Medulla oblongata (tissue), 1 donor: ENCODE results near the gene DHX9.

Experiments
- DNase-seq: peaks from one replicate; pipeline ENCODE4 v3.0.0-alpha.2; 2015; ENCODE audit errors: extremely low spot score

DHX9 gene

GRCh38 chr1:182839209-182840066, at the start of gene DHX9:
DHX9 (plus strand) TSS chr1:182839347; CDS start chr1:182842567, 3,220 bp downstream.
- peak; percentile 91 for DNase-seq

DNA sequence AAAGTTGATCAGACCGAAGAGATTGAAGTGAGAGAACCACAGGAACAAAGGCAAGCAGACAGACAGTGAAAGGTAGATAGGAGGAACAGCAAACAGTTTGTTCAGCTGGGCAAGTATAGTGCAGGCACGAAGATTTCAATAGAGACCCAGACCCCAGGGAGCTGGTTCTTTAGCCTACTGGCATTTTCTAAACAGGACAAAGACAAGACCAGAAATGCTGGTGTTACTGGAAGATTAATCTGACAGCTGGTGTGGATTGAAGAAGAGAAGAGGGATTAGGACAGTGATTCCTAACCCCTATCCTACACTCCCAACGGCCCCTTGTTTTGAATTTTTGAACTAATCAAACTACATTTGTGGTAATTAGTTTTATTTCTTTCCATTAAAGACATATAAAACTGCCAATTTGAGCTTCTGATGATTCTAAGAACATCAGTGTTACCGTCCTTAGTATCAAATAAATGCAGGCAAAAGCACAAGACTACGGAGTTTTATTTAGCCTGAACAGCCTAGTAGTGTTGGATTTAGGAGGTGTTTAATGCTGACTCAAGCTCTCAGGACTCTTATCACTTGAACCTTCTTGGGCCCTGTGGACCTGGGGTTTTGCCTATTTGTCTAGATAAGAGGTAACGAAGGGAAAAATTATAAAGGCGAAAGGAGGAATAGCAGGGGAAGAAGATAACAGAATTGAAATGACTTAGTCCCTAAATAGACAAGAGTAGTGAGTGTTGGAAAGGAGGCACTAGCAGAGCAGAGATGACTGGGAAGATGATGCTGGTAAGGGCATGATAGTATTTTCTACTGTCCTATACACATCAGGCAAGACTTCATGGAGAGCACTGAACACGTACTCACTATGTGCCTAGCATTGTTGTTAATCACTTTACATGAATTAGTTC, 47.6 kb upstream of the DHX9 start:
- DNase-seq: no peak

DNA sequence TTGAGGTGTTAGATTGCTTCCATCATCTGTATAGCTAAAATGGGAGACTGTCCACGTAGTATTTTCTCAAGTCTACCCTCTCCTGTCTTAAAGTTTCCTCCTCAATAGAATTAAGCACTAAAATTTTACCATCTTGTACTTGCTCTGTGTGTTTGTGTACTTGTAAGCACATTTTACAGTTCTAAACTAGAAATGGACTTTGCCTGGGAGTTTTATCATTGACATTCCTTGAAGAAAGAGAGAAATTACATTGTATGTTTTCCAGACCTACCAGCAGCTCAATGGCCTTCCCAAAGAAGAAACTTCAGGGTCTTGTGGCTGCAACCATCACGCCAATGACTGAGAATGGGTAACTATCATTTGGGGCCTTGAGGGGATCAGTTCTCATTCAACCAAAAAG, 45.1 kb upstream of the DHX9 start:
- no peak for DNase-seq

- DNase-seq: no peak
Measured at GRCh38 chr1:182794676-182795201, 44.4 kb upstream of the DHX9 start.

GRCh38 chr1:182795563-182796228, 43.5 kb upstream of the DHX9 start:
- peak; percentile 87 for DNase-seq

DNA sequence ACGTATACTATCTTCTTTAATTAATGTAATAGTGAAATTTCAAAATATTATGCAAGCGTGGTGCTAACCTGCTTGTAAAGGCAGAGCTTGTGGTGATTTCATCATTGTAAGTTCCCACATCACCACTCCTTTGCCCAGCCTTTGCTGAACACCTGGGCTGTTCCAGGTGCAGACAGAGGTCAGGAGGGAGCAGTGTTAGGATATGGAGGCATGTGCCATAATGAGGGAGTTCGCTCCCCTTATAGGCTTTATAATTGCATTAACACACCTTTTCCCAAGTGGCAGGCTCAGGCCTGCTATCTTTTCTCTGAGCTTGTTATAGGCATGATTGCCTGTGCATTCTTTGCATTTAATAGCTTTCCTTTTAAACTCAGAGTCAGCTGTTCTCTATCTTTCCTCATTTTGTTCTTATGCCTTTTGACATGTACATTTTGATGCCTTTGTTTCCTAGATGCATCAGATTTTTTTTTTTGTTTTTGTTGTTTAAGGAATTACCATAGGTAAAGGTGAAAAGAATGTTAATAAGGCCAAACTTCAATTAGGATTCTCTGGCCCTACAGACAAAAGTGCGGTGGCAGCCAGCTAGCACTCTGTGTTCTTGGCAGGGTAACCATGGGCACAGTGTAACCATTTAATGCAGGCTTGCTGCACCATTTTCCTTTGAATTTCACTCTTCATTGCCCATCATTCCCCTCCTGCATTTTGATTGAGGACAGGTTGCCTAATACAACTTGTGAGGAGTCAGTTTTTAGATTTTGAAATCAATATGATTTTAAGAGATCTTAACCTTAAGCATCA, 36.9 kb upstream of the DHX9 start:
- DNase-seq: peak; percentile 59

- no peak for DNase-seq
Measured at GRCh38 chr1:182803846-182804245, 35.3 kb upstream of the DHX9 start.

DNA sequence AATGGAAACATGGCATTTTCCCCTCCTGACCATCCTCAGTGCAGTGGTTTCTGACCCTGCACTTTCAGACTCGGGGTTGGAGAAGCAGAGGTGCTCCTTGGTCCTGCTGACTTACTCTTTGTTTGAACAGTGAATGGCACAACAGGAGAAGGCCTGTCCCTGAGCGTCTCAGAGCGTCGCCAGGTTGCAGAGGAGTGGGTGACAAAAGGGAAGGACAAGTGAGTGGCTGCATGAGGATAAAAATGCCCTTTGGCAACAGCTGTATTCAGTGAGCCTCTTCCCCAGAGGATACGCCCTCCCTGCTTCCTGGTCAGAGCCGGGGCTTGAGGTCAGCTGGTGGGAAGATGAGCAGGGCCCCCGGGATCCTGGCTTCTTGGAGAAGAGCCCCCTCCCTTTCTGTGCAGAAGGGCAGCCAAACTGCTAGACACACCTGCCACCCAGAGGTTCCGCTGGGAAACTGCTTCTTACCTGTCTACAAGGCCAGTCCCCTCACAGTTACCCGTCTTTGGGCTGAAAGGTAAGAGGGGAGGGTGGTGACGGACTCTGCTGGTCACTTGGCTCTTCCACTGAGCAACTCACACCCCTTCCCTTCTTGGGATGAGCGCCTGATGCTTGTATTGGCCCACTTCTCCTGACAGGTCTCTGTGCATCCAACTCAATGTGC, 33.0 kb upstream of the DHX9 start:
- DNase-seq: no peak

GRCh38 chr1:182807907-182808306, 31.2 kb upstream of the DHX9 start:
- no peak for DNase-seq

GRCh38 chr1:182809414-182809957, 29.7 kb upstream of the DHX9 start:
- no peak for DNase-seq

- no peak for DNase-seq
Measured at GRCh38 chr1:182811975-182812722, 27.0 kb upstream of the DHX9 start.

DNA sequence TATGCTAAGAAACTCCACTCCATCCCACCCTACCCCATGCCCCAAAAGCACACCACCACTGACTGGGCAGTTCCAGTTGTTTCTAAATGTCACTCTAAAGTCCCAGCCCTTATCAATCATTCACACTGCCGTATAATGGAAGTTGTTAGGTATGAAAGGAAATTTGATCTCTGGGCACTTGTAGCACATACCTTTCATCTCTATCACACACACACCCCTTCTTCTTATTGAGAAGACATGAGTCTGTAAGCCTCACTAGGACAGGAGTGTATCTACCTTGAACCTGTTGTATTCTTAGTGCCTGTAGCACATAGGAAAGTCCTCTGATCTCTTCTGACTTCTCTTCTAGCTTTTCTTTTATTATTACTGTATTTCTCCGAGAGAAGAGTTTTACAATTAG, 22.3 kb upstream of the DHX9 start:
- DNase-seq: no peak

DNA sequence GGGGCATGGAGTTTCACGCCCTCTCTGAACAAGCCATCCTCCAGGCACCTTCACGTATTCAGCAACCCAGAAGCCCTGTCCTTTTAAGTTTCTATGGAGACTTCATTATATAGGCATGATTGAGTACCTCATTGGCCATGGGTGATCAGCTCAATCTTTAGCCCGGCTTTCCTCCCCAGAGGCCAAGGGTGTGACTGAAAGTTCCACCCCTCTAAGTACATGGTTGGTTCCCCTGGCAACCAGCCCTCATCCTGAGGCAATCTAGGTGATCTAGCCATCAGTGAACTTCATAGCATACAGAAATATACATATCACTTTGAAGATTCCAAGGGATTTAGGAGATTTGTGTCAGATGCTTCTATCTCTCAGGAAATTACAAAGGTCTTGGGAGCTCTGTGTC, 21.3 kb upstream of the DHX9 start:
- DNase-seq: no peak

GRCh38 chr1:182823220-182823619, 15.9 kb upstream of the DHX9 start:
- no peak for DNase-seq

DNA sequence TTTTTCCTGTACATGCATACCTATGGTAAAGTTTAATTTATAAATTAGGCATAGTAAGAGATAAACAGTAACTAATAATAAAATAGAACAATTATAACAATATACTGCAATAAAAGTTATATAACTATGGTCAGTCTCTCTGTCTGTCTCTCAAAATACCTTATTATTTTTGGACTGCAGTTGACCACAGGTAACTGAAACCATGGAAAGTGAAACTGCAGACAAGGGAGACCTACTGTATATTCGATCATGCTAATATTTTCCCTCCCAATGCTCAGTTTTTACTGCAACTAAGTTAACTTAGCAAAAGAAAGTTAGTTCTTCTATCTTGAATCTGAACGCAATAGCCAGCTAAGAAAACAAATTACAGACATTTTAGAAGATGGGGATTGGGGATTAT, 12.3 kb upstream of the DHX9 start:
- no peak for DNase-seq

GRCh38 chr1:182829285-182829932, 9.7 kb upstream of the DHX9 start:
- DNase-seq: peak; percentile 13

- no peak for DNase-seq
Measured at GRCh38 chr1:182833271-182833670, 5.9 kb upstream of the DHX9 start.

- no peak for DNase-seq
Measured at GRCh38 chr1:182834326-182834725, 4.8 kb upstream of the DHX9 start.

DNA sequence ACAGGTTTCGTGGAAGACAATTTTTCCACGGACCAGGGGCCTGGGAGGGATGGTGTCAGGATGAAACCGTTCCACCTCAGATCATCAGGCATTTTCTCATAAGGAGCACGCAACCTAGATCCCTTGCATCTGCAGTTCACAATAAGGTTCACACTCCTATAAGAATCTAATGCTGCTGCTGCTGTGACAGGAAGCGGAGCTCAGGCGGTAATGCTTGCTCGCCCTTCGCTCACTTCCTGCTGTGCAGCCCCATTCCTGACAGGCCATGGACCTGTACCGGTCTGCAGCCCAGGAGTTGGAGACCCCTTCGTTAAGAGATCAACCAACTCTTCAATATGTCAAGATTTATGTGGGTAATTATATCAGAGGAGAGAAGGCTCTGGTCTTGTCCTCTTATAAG, 3.3 kb upstream of the DHX9 start:
- no peak for DNase-seq
